ENCODE data around the gene ANKRD13D. TPM values are rescaled to one million over a fixed set of nuclear protein-coding genes. Genes with fewer than 3 reads are reported as not detected.
A peak's percentile ranks its signal among the peaks of the same experiment; 100 is the strongest.

Gene ANKRD13D
- total and polyA plus RNA-seq, 4 donors = 42.8 to 115 (median 61.1) TPM

DNA sequence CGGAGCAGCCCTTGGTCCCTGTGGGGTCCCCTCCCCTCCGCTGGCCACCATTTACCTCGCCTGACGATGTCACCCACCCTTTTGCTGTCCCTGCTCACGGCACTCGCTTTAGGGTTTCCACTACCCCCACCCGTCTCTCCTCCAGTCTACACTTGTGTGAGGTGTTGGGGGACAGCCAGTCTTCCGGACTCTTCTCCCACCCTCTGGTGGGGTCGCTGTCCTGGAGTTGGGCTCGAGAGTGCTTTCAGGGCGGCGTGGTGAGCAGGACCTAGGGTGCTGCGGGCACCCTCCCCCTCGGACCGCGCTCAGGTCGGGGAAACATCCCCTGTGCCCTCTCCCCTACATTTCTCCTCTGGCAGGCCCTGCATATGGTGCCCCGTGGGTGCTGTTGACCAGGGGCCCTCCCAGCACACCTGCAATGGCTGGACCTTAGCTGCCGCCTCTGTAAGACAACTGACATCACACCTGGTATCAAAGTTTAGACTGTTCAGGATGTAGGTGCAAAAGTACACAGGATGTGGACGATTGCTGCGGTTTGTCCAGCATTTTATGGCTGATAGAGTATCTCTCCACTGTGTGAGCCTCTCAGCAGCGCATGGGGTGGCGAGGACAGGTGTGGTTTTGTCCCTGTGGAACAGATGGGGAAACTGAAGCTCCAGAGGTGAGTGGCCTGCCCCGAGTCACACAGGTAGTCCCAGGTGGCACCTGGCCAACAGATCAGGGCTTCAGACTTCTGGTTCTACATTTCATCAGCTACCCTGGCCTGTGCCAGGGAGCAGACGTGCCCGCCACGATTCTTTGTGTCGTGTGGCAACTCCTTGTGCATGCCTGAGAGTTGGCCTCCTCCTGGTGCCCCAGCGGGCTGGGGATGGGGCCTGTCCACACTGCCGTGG lies 21.7 kb upstream of the ANKRD13D start:
- Histone ChIP-seq H3K4me1 (ENCODE audit: control insufficient read depth, insufficient read depth, low read length) (peaks cover 72% of the 10 kb centered on the region), H3K27me3 (ENCODE audit: control insufficient read depth, insufficient read depth, low read length) (no peaks in the 10 kb centered on the region), H3K9me3 (ENCODE audit: control insufficient read depth, insufficient read depth, low read length) (no peaks in the 10 kb centered on the region), H3K36me3 (ENCODE audit: control insufficient read depth, insufficient read depth, low read length) (peaks cover 39% of the 10 kb centered on the region), H3K4me3 (ENCODE audit: low read depth, low read length) (peak overlapping the region; percentile 70), H3K27ac (ENCODE audit: low read depth, low read length) (peak overlapping the region; percentile 45)
- peak in 1 of 6 donors; percentile 32 for DNase-seq (ENCODE audit: low read depth in 4 of 6, low spot score in 6 of 6)
- WGBS (ENCODE audit: insufficient coverage) = 39% methylated on average over 23 of the region's 30 CpGs

DNA sequence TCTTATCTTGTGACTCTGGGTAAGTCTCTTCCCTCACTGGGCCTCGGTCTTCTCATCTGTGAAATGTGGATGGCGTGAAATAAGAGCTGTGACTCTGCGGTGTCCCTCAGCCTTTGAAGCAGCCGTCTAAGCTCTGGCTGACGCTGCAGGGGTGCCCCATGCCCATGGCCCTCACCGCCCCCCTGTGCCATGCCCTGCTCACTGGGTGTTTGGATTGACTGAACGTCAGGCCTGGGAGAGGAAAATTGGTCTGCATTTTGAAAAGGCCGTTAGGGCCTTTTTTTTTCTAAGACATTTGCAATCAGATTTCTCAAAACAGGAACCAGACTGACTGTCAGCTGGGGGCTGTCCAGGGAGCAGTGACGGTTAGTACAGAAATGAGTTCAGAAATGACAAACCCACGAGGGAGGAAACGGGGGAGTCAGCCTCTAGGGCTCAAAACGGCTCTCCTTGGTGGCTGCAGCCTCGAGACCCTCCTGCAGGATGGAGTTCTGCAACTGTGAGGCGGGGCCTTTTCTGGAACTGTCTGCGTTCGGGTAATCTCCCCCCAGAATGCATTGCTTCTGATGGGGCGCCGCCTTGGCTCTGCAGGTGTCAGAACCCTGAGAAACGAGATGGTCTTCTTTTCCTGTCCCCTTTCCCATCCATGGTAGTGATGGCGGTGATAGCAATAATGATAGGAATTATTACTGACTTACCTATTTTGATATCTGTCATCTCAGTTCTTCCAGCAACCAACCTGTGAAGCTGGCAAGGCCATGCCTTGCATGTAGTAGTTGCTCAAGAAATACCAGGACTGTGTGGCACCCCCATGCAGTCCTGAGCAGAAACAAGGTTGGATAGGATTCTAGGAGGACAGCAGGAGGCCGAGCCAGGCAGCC lies 20.8 kb upstream of the ANKRD13D start:
- no peak overlapping the region for H3K27ac ChIP-seq (ENCODE audit: low read depth, low read length)
- H3K27me3 ChIP-seq (ENCODE audit: control insufficient read depth, insufficient read depth, low read length) = no peaks in the 10 kb centered on the region
- H3K36me3 ChIP-seq (ENCODE audit: control insufficient read depth, insufficient read depth, low read length) = peaks cover 48% of the 10 kb centered on the region
- peak overlapping the region; percentile 70 for H3K4me3 ChIP-seq (ENCODE audit: low read depth, low read length)
- no peaks in the 10 kb centered on the region for H3K9me3 ChIP-seq (ENCODE audit: control insufficient read depth, insufficient read depth, low read length)
- peaks cover 72% of the 10 kb centered on the region for H3K4me1 ChIP-seq (ENCODE audit: control insufficient read depth, insufficient read depth, low read length)
- DNase-seq (ENCODE audit: low read depth in 4 of 6, low spot score in 6 of 6) = no peak
- WGBS (ENCODE audit: insufficient coverage) = 60% methylated on average over 14 of the region's 21 CpGs

DNA sequence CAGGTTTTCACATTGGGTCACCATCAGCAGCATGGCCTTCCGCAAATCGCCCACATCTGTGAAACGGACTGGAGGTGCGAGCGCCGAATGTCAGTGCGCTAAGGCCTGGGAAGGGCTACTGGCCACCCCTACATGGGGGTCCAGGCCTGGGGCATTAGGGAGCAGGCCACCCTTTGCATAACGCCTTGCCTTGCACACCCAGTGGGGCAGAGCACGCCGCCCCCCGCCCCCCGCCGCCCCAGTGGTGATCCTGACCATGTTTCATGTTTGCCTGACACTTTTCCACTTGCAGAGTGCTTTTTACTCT lies 20.2 kb upstream of the ANKRD13D start:
- Histone ChIP-seq H3K4me1 (ENCODE audit: control insufficient read depth, insufficient read depth, low read length) (peaks cover 77% of the 10 kb centered on the region), H3K27ac (ENCODE audit: low read depth, low read length) (no peak overlapping the region), H3K9me3 (ENCODE audit: control insufficient read depth, insufficient read depth, low read length) (no peaks in the 10 kb centered on the region), H3K36me3 (ENCODE audit: control insufficient read depth, insufficient read depth, low read length) (peaks cover 53% of the 10 kb centered on the region), H3K27me3 (ENCODE audit: control insufficient read depth, insufficient read depth, low read length) (no peaks in the 10 kb centered on the region), H3K4me3 (ENCODE audit: low read depth, low read length) (no peak overlapping the region)
- 87% methylated on average over 13 of the region's 13 CpGs for WGBS (ENCODE audit: insufficient coverage)
- no peak for DNase-seq (ENCODE audit: low read depth in 4 of 6, low spot score in 6 of 6)

DNA sequence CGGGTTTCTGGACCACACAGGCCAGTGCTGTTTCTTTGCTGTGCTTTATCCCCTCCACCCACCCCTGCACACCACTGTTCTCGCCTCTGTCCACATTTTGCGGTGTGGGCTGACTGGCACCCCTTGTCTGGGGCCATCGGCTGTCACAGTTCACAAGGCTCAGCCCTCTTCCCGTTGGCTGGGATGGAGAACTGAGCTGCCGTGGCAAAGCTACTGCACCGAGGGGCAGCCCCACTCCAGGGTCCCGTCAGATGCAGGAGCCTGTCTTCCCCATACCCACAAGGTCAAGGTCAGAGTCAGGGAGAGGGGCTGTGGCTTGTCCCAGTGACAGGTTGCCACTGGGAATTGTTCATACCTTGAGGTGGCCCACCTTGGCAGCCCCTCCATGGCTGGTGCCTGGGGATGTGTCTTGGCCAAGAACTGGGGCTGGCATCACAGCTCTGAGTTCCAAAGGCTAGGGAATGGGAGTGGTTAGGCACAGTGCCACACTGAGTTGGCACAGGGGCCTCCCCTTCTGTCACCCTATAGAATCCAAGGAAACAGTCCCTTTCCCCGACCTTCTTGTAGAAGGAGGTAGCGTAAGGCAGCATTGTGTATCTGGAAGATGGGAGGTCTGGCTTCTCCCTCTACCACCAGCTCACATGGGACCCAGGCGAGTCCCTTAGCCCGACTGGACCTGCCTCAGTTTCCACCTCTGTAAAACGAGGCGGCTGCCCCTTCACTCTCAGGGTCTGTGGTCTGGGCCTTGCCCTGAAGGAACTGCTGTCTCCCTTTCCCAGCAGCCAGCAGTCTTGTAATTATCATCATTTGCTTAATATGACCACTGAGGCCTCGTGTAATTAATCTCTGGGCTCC lies 19.5 kb upstream of the ANKRD13D start:
- peaks cover 59% of the 10 kb centered on the region for H3K36me3 ChIP-seq (ENCODE audit: control insufficient read depth, insufficient read depth, low read length)
- H3K9me3 ChIP-seq (ENCODE audit: control insufficient read depth, insufficient read depth, low read length) = no peaks in the 10 kb centered on the region
- WGBS (ENCODE audit: insufficient coverage) = 20% methylated on average over 9 of the region's 15 CpGs
- no peaks in the 10 kb centered on the region for H3K27me3 ChIP-seq (ENCODE audit: control insufficient read depth, insufficient read depth, low read length)
- peak overlapping the region; percentile 42 for H3K27ac ChIP-seq (ENCODE audit: low read depth, low read length)
- peak overlapping the region; percentile 21 for H3K4me3 ChIP-seq (ENCODE audit: low read depth, low read length)
- DNase-seq (ENCODE audit: low read depth in 4 of 6, low spot score in 6 of 6) = peak in 2 of 6 donors; percentile 68 to 93
- peaks cover 84% of the 10 kb centered on the region for H3K4me1 ChIP-seq (ENCODE audit: control insufficient read depth, insufficient read depth, low read length)

DNA sequence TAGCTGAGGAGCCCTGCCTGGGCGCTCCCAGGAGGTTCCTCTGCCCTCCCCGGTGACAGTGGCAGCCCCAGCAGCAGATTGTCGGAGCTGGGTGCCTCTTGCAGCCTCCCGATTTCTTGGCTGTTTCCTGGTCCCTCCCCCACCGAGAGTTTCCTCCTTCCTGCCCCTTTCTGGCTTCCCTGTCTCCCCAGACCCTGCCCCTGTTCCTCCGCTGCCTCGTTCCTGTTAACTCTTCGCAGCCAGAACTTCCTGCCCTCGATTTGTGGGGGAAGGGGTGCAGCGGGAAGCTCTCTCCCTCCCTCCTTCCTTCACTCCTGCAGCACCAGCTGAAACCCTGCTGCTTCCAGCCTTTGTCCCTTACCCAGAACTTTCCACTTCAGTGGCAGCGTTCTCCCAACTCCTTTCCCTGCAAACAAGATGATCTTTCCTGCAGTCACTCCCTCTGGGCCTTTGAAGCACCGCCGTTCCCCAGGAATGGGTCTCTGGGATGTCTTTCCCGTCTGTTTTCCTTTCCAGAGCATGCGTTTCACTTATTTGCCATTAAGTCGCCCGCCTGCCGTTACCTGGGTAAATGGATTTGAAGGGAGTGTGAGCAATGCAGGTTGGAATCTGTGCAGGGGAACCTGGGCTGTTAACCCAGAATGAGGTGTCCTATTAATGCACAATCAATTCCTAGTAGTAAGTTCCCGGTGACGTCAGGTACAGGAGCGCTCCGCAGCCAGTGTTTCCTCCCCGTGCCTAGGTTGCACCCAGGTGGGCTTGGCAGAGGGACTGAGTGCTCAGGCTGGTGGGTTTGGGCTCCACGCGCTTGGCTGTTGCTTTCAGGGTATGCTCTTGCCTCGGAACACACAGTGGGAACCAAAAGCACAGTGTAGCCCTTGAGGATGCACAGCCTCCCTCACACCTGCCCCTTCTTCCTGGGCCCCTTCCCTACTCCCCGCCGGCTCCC lies 18.6 kb upstream of the ANKRD13D start:
- Histone ChIP-seq H3K36me3 (ENCODE audit: control insufficient read depth, insufficient read depth, low read length) (peaks cover 68% of the 10 kb centered on the region), H3K4me1 (ENCODE audit: control insufficient read depth, insufficient read depth, low read length) (peaks cover 92% of the 10 kb centered on the region), H3K4me3 (ENCODE audit: low read depth, low read length) (peak overlapping the region; percentile 21), H3K9me3 (ENCODE audit: control insufficient read depth, insufficient read depth, low read length) (no peaks in the 10 kb centered on the region), H3K27me3 (ENCODE audit: control insufficient read depth, insufficient read depth, low read length) (no peaks in the 10 kb centered on the region), H3K27ac (ENCODE audit: low read depth, low read length) (peak overlapping the region; percentile 42)
- DNase-seq (ENCODE audit: low read depth in 4 of 6, low spot score in 6 of 6) = peak in 2 of 6 donors; percentile 69 to 91
- 22% methylated on average over 27 of the region's 28 CpGs for WGBS (ENCODE audit: insufficient coverage)

DNA sequence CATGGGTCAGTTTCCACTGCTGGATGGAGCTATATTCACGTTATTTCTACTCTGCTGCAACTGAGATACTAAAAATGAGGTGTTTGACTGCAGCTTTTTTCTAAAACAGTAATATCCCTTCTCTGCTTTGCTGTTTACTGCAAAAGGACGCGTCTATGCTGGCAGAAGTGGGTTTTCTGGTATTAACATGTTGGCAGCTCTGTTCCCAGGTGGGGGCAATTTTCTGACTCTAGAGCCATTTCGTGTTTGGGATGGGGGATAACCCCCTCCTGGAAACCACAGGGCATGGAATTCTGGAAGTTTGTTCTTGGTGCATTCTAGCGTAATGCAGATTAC lies 17.9 kb upstream of the ANKRD13D start:
- no peak overlapping the region for H3K4me3 ChIP-seq (ENCODE audit: low read depth, low read length)
- 60% methylated on average over 5 of the region's 5 CpGs for WGBS (ENCODE audit: insufficient coverage)

DNA sequence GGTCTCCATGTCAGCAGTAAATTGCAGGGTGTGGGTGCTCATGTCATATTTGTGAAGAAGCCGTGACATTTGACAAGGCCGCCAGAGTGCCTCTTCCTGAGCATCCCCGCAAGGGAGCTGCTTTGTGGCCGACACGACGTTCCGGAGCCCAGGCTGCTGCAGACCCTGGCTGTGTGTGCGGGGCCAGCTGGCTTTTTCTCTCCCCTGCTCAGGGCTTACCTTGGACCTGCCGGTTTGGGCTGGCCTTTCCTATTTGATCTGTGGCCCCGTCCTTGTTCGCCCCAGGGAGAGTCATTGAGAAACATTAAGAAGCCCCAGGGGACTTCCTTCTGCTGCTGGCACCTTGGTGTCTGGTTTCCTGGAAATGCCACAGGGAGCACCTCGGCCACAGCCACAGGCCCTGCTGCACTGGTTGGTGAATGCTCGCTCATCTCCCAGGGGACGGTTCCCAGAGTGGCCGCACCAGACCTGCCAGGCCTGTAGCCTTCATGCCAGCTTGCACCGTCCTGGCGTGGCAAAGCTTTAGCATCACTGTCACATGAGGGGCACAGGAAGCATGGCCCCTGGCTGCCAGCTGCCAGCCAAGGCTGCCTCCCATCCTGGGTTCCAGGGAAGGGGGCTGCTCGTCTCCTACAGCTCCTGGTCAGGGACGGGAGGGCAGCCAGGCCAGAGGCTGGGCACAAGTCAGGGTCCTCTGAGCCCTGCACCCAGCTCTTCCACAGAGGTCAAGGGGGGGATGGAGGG lies 17.4 kb upstream of the ANKRD13D start:
- H3K36me3 ChIP-seq (ENCODE audit: control insufficient read depth, insufficient read depth, low read length) = peaks cover 75% of the 10 kb centered on the region
- WGBS (ENCODE audit: insufficient coverage) = 63% methylated on average over 19 of the region's 19 CpGs
- peak overlapping the region; percentile 52 for H3K27ac ChIP-seq (ENCODE audit: low read depth, low read length)
- H3K4me3 ChIP-seq (ENCODE audit: low read depth, low read length) = no peak overlapping the region
- H3K4me1 ChIP-seq (ENCODE audit: control insufficient read depth, insufficient read depth, low read length) = peaks cover 98% of the 10 kb centered on the region
- no peaks in the 10 kb centered on the region for H3K9me3 ChIP-seq (ENCODE audit: control insufficient read depth, insufficient read depth, low read length)
- DNase-seq (ENCODE audit: low read depth in 4 of 6, low spot score in 6 of 6) = peak in 1 of 6 donors; percentile 54
- no peaks in the 10 kb centered on the region for H3K27me3 ChIP-seq (ENCODE audit: control insufficient read depth, insufficient read depth, low read length)

More for the DNA sequence above, 17.9 kb upstream of the ANKRD13D start:
- DNase-seq (ENCODE audit: low read depth in 4 of 6, low spot score in 6 of 6) = no peak
- no peaks in the 10 kb centered on the region for H3K27me3 ChIP-seq (ENCODE audit: control insufficient read depth, insufficient read depth, low read length)
- peaks cover 74% of the 10 kb centered on the region for H3K36me3 ChIP-seq (ENCODE audit: control insufficient read depth, insufficient read depth, low read length)
- no peaks in the 10 kb centered on the region for H3K9me3 ChIP-seq (ENCODE audit: control insufficient read depth, insufficient read depth, low read length)
- H3K27ac ChIP-seq (ENCODE audit: low read depth, low read length) = no peak overlapping the region
- peaks cover 92% of the 10 kb centered on the region for H3K4me1 ChIP-seq (ENCODE audit: control insufficient read depth, insufficient read depth, low read length)

All from spinal cord (tissue), 10 donors.